T-helper 17 cell (primary cell): Measurements from ENCODE around the gene KCND3. TPM values are rescaled to one million over a fixed set of nuclear protein-coding genes. Genes with fewer than 3 reads are reported as not detected.
"Not testable (repeated sequence)": the region's sequence is repeated elsewhere in the genome, so short reads cannot be mapped to it uniquely, and the experiment has no call there.

Experiments used
- ATAC-seq: fragments of 150-1000 bp; cut with Tn5 transposase; 2 replicates; pipeline ENCODE4 v1.10.0; 2021; ENCODE audit warnings: mild to moderate bottlenecking, moderate library complexity
- DNase-seq, 3 donors: peaks; one replicate each; pipeline versions ENCODE4 v3.0.0 to v3.0.0-alpha.2; 2020 to 2021
- H3K9me3 ChIP-seq: one replicate; pipeline ENCODE4 v1.7.0; 2013; ENCODE audit warnings: low read length, mild to moderate bottlenecking; ENCODE audit not compliant: control insufficient read depth, poor library complexity, severe bottlenecking
- H3K27ac Mint-ChIP-seq: one replicate; pipeline ENCODE4 v1.8.0; 2022; ENCODE audit warnings: mild to moderate bottlenecking, moderate library complexity, mixed read lengths
- H3K27me3 Mint-ChIP-seq: one replicate; pipeline ENCODE4 v1.8.0; 2022; ENCODE audit warnings: mixed read lengths
- H3K36me3 Mint-ChIP-seq: one replicate; pipeline ENCODE4 v1.8.0; 2022; ENCODE audit warnings: low read depth, mixed read lengths
- H3K4me1 Mint-ChIP-seq: one replicate; pipeline ENCODE4 v1.8.0; 2022; ENCODE audit warnings: mild to moderate bottlenecking, mixed read lengths
- H3K4me3 Mint-ChIP-seq: one replicate; pipeline ENCODE4 v1.8.0; 2022; ENCODE audit warnings: mild to moderate bottlenecking, moderate library complexity, mixed read lengths
- total RNA-seq, 4 donors: library from RNA in 2 of 4; stranded (reverse) in 2 of 4; gene quantifications; one replicate each; pipeline ENCODE4 v1.2.3 and lab custom pipeline; 2022 to 2026

KCND3 gene
- total RNA-seq, 2 donors from 2014 or later: 0.12 to 2.2 TPM

DNA sequence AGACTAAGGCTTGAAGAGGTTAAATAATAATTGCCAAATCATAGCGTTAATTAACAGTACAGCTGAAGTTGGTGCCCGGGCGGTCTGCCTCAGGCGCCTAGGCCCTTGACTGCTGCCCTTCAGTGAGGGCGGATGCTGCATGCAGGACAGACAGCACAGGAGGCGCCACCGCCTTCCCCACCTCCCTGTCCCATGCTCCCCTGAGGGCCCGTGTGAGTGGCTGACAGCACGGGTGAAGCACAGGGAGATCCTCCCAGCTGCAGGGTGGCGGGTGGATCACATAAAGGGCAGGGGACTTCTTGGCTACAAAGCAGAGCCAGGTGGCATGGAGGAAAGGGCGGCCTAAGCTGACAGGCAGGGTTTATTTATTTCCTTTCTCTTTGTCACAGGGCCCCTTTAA is 184.7 kb downstream of the KCND3 start:
- ATAC-seq (no peak), DNase-seq (no peak)
- Mint-ChIP-seq H3K36me3 (no peaks in the 10 kb centered on the region), H3K27ac (no peak overlapping the region), H3K4me1 (peaks cover 3% of the 10 kb centered on the region), H3K4me3 (no peak overlapping the region), H3K27me3 (peaks cover 32% of the 10 kb centered on the region)
- H3K9me3 ChIP-seq: no peaks in the 10 kb centered on the region

DNA sequence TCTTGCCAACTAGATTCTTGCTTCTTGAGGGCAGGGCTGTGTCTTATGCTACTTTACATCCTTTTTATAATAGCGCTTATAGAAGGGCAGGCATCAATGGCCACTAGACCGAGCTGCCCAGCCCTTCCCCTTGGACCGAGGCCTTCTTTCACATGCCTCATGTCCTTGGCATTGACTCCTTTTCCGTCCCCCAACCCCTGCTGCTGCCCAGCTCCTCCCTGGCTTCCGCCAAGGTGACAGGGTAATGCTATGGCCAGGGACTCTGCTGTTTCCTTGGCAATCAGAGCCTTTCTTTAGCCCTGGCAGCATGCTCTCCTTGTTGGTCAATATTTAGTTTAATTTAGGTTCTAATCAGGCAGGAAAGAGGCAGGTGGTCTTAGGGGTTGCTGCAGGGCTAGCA is 185.5 kb downstream of the KCND3 start:
- Mint-ChIP-seq H3K4me1 (peaks cover 3% of the 10 kb centered on the region), H3K27me3 (peaks cover 29% of the 10 kb centered on the region), H3K36me3 (no peaks in the 10 kb centered on the region), H3K27ac (no peak overlapping the region), H3K4me3 (no peak overlapping the region)
- H3K9me3 ChIP-seq: no peaks in the 10 kb centered on the region
- DNase-seq (no peak), ATAC-seq (no peak)

DNA sequence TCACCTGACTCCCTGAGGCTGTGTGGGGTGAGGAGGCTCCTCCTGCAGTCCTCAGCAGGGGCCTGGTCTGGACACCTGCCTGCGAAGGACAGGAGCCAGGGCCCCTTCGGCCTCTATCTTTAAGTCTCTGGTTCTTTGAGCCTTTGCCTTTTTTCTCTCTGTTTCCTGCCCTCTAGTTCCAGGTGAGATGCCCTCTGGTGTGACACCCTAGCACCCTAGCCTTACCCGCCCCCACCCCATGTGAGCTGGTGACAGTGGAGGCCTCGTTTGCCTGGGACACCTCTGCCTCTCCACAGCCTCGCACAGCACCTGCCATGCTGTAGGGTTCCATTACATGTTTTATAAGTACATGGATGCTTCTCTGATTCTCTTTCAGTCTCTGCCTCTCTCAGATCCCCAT is 186.5 kb downstream of the KCND3 start:
- DNase-seq: no peak
- Mint-ChIP-seq H3K36me3 (no peaks in the 10 kb centered on the region), H3K4me3 (no peak overlapping the region), H3K27me3 (peaks cover 29% of the 10 kb centered on the region), H3K4me1 (peaks cover 3% of the 10 kb centered on the region), H3K27ac (no peak overlapping the region)
- ATAC-seq: no peak
- no peaks in the 10 kb centered on the region for H3K9me3 ChIP-seq

DNA sequence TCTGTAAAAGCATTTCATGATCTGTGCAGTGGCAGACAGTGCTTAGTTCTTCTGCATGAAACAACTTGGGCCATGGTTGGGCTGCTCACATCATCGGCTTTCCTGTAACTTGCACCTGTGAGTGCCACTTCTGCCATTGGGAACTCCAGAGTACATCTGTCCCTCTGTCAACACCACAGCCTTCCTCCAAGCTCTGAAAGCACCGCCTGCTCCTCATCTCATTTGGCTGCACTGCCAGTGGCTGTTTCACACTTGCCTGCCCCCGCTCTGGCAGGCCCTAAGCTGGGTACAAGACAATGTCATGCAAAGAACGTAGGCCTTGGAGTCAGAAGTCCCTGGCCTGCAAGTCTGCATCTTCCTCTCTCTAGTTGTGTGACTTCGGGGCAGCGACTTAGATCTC is 187.4 kb downstream of the KCND3 start:
- Mint-ChIP-seq H3K36me3 (no peaks in the 10 kb centered on the region), H3K27ac (no peak overlapping the region), H3K27me3 (peaks cover 29% of the 10 kb centered on the region), H3K4me1 (peaks cover 3% of the 10 kb centered on the region), H3K4me3 (no peak overlapping the region)
- no peaks in the 10 kb centered on the region for H3K9me3 ChIP-seq
- ATAC-seq (no peak), DNase-seq (no peak)

DNA sequence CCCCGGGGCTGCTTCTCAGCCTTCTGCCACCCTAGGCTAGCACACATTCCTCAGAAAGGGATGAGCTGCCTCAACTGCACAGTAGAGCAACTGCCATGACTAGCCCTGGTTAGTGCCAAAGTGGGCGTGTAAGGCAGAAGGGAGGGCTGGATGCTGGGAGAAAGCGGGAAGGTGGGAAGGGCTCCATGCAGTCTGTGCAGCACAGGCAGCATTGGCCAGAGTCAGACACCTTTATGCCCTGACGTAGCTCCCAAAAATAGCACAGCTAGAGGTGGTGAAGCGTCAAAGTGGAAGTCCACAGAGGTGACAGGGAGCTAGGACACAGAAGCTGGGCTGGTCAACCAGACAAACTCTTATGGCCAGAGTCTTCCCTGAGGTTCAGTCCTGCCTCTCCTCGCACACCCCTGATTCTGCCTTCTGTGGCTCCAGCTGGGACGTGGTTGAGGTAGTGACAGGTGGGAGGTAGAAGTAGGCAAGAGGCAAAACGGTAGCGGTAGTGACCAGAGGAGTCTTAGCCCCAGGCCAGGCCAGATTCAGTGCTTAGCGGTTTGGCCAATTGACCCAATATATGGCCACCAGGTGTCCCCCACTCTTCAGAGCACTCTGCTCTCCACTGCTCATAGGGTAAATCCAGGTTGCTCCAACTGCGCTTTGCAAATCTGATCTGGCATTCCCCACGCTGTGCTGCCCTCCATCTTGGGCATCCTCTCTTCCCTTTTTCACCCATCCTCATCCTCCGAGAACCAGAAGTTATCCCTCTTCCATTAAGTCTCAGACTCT is 188.2 kb downstream of the KCND3 start:
- H3K9me3 ChIP-seq: no peaks in the 10 kb centered on the region
- Mint-ChIP-seq H3K36me3 (no peaks in the 10 kb centered on the region), H3K27me3 (peaks cover 29% of the 10 kb centered on the region), H3K27ac (no peak overlapping the region), H3K4me3 (no peak overlapping the region), H3K4me1 (peaks cover 3% of the 10 kb centered on the region)
- DNase-seq: no peak
- no peak for ATAC-seq

DNA sequence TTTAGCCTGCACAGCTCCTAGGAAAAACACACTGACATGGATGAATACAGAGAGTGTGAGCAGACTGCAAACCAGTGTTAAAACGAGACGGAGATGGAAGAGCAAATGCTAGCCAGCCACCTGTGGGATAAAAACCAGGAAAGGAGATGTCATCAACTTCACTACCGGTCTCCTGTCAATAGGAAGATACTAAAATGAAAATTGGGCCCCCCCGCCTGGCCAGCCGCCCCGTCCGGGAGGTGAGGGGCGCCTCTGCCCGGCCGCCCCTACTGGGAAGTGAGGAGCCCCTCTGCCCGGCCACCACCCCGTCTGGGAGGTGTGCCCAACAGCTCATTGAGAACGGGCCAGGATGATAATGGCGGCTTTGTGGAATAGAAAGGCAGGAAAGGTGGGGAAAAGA is 189.7 kb downstream of the KCND3 start:
- H3K9me3 ChIP-seq, ATAC-seq, DNase-seq, H3K4me3 Mint-ChIP-seq, H3K36me3 Mint-ChIP-seq, H3K27ac Mint-ChIP-seq, H3K4me1 Mint-ChIP-seq: not testable (repeated sequence)
- H3K27me3 Mint-ChIP-seq: peaks cover 26% of the 10 kb centered on the region

DNA sequence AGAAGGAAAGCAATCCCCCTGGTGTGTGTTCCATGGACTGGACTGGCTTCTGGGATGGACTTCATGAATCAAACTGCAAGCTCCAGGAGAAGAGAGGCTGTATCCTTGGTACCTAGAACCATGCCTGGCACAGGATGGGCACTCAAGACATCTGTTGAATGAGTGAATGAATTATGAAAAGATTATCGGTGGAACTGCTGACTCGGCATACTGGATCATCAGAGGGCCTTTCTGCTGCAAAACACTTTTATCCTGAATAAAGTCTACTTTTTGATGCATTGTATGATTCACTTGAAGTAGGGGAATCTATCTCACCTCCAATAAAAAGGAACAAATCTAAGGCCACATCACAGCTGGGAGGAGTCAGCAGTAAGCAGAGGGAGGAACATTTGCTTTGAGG is 190.9 kb downstream of the KCND3 start:
- no peaks in the 10 kb centered on the region for H3K36me3 Mint-ChIP-seq
- ATAC-seq: no peak
- no peaks in the 10 kb centered on the region for H3K9me3 ChIP-seq
- peaks cover 3% of the 10 kb centered on the region for H3K4me1 Mint-ChIP-seq
- no peak for DNase-seq
- no peak overlapping the region for H3K4me3 Mint-ChIP-seq
- no peak overlapping the region for H3K27ac Mint-ChIP-seq
- peaks cover 25% of the 10 kb centered on the region for H3K27me3 Mint-ChIP-seq

DNA sequence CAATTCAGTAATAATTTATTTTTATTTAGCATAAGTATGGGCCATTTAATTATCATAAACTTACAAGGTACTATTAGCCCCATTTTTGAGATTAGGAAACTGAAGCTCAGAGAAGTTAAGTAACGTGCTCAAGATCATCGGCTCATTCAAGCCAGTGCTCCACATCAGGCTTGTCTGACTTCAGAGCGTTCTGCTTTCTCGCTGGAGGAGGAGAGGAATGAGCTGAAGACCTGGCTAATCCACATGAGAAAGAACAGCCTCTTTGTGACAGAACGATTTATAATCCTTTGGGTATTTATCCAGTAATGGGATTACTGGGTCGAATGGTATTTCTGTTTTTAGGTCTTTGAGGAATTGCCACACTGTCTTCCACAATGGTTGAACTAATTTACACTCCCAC is 194.1 kb downstream of the KCND3 start:
- H3K27ac Mint-ChIP-seq: no peak overlapping the region
- no peaks in the 10 kb centered on the region for H3K9me3 ChIP-seq
- no peak for DNase-seq
- no peak overlapping the region for H3K4me3 Mint-ChIP-seq
- H3K27me3 Mint-ChIP-seq: peaks cover 35% of the 10 kb centered on the region
- peaks cover 6% of the 10 kb centered on the region for H3K4me1 Mint-ChIP-seq
- ATAC-seq: no peak
- H3K36me3 Mint-ChIP-seq: no peaks in the 10 kb centered on the region

DNA sequence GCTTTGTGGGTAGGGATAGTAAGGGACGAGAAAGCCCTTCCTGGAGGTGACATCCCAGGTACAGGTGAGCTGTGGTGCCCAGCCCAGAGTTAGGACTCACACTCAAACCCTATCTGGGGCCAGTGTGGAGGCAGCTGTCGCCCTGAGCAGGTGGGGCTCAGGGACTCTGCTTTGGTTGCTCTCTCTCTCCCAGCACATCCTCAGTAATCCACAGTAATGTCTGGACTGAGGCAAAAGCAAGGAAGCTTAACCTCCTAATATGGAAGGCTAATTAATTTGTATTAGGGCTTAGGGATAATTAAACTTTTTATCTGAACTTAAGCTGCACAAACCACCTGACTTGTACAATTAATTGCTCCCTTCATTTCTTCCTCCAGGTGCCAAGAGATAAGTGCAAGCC is 195.5 kb downstream of the KCND3 start:
- no peak for DNase-seq

DNA sequence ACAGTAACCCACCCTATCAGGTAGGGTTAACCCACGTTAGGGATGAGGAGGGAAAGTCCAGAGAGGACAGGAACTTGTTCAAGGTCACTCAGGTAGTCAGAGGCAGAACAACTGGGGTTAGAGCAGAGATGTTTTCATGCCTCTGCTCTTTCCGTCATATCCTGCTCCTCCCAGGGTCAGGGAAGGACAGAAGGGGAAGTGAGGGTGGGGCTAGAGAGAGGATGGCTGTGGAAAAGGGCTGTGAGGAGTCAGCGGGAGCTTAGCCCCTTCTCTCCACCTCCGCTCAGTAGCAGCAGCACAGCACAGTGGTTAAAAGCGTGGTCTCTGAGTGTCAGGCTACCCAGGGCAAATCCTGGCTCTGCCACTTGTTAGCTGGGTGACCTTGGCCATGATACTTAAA is 197.2 kb downstream of the KCND3 start:
- Mint-ChIP-seq H3K4me3 (no peak overlapping the region), H3K4me1 (peaks cover 8% of the 10 kb centered on the region), H3K36me3 (no peaks in the 10 kb centered on the region), H3K27ac (no peak overlapping the region), H3K27me3 (peaks cover 49% of the 10 kb centered on the region)
- no peaks in the 10 kb centered on the region for H3K9me3 ChIP-seq
- no peak for ATAC-seq
- no peak for DNase-seq

More for the DNA sequence above, 195.5 kb downstream of the KCND3 start:
- no peak for ATAC-seq
- no peak overlapping the region for H3K27ac Mint-ChIP-seq
- H3K9me3 ChIP-seq: no peaks in the 10 kb centered on the region
- no peaks in the 10 kb centered on the region for H3K36me3 Mint-ChIP-seq
- peaks cover 6% of the 10 kb centered on the region for H3K4me1 Mint-ChIP-seq
- H3K4me3 Mint-ChIP-seq: no peak overlapping the region
- H3K27me3 Mint-ChIP-seq: peaks cover 43% of the 10 kb centered on the region

DNA sequence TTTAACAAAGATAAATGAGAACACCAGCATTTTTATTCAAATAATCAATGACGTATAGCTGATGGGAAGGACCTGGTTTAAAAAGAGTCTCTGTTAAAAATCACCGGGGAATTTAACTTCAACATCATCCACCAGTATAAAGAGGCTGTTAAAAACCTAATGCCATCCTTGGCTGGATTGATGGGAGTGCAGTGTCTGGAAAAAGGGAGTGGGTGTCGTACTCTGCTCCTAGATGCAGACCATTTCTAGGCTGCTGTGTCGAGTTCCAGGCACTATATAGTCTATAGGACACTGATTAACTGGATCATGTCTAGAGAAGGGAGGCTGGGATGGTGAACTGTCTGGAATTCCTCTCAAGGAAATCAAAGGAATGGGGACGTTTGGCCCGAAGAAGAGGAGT is 197.7 kb downstream of the KCND3 start:
- Mint-ChIP-seq H3K27me3 (peaks cover 49% of the 10 kb centered on the region), H3K36me3 (no peaks in the 10 kb centered on the region), H3K4me1 (peaks cover 9% of the 10 kb centered on the region), H3K27ac (no peak overlapping the region), H3K4me3 (no peak overlapping the region)
- no peak for ATAC-seq
- H3K9me3 ChIP-seq: no peaks in the 10 kb centered on the region
- DNase-seq: no peak

DNA sequence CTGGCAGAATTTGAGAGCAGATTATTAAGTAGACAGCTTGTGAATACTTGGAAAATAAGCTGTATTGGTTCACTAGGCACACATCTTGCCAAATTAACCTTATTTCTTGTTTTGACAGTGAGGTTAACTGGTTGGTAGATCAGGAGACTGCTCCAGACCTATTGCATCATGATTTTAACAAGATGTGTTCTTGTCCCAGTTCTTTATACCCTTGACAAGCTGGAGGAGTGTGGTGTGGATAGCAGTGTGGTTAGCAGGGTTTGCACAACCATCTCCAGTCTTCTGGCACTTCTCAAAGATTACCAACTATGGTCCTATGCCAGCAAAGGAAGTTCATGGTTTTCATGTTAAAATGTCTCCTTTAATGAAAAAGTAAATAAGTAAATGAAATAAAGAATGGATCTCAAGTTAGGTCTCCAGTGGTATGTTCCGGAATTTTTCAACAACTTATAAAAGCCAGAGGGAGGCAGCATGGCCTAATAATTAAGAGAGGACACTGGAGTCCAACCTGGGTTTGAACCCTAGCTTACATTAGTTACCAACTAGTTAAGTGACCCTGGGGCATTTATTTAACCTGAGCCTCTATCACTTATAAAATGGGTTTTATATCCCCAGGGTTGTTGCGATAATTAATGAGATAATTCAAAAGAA is 199.7 kb downstream of the KCND3 start:
- Mint-ChIP-seq H3K36me3 (no peaks in the 10 kb centered on the region), H3K27ac (no peak overlapping the region), H3K4me1 (peaks cover 9% of the 10 kb centered on the region), H3K4me3 (no peak overlapping the region), H3K27me3 (peaks cover 49% of the 10 kb centered on the region)
- ATAC-seq: no peak
- no peak for DNase-seq
- no peaks in the 10 kb centered on the region for H3K9me3 ChIP-seq

DNA sequence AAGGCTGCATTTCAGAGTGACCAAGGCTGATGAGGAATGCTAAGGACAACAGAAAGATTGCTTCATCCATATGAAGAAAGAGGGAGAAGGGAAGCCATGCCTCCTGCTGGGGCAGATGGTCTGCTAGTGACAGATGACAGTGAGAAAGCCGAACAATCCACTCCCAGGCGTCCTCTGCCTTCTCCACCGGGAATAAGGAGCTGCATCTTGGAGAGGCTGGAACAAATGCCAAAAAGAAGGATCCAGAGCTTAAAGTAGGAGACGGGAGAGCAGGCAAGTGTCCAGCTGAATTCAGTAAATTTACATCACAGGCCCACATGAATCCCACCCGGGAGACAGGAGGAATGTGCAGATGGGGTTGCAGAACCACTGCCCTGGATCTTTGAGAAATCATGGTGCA is 200.3 kb downstream of the KCND3 start:
- peaks cover 45% of the 10 kb centered on the region for H3K27me3 Mint-ChIP-seq
- no peak overlapping the region for H3K27ac Mint-ChIP-seq
- H3K4me1 Mint-ChIP-seq: peaks cover 9% of the 10 kb centered on the region
- DNase-seq (no peak), ATAC-seq (no peak)
- no peaks in the 10 kb centered on the region for H3K9me3 ChIP-seq
- H3K36me3 Mint-ChIP-seq: no peaks in the 10 kb centered on the region
- H3K4me3 Mint-ChIP-seq: no peak overlapping the region

DNA sequence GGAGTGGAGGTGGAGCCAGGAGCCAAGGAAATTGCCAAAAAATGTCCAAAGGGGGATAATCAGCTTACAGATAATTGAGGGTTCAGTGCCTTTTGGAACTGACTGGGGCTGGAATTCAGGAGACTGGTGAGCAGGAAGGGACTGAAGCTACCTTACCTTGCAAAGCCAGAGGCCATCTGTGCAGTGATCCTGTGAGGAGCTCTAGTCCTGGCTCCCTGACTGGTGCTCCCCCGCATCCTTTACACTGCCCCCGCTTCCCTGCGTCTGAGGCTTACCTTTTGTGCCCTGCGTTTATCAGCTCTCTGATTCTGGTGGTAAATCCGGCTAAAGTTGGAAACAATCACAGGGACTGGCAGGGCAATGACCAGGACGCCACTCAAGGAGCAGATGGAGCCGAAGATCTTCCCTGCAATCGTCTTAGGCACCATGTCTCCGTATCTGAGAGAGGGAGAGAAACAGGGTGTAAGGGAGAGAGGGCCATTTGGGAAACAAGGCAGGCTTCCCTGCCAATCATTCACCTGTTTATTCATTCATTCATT is 202.7 kb downstream of the KCND3 start:
- Mint-ChIP-seq H3K27ac (no peak overlapping the region), H3K4me3 (no peak overlapping the region), H3K4me1 (peaks cover 5% of the 10 kb centered on the region), H3K36me3 (peaks cover 2% of the 10 kb centered on the region), H3K27me3 (peaks cover 31% of the 10 kb centered on the region)
- no peak for DNase-seq
- no peak for ATAC-seq
- H3K9me3 ChIP-seq: no peaks in the 10 kb centered on the region
